SHP77 treated with DMSO at 0.1 percent for 48 hours (cell line): ENCODE measurements around the gene RNH1.
"Not testable (repeated sequence)": the region's sequence is repeated elsewhere in the genome, so short reads cannot be mapped to it uniquely, and the experiment has no call there.

Experiments
- DNase-seq: peaks from one replicate; lab custom pipeline; 2025; lab: John Stamatoyannopoulos, UW

The RNH1 gene

GRCh38 chr11:520428-521176, 13.6 kb upstream of the RNH1 start:
- DNase-seq = no peak

- DNase-seq = peak; percentile 51
Observed at GRCh38 chr11:518463-519202, 11.6 kb upstream of the RNH1 start.

- not testable (repeated sequence) for DNase-seq
Observed at GRCh38 chr11:516918-517685, 10.1 kb upstream of the RNH1 start.

- DNase-seq = no peak
Observed at GRCh38 chr11:516400-516799, 9.4 kb upstream of the RNH1 start.

- DNase-seq = no peak
Observed at GRCh38 chr11:515131-515530, 8.1 kb upstream of the RNH1 start.

GRCh38 chr11:514606-515005, 7.6 kb upstream of the RNH1 start:
- no peak for DNase-seq

GRCh38 chr11:512761-513595, 5.9 kb upstream of the RNH1 start:
- DNase-seq = no peak

GRCh38 chr11:508956-509355, 1.9 kb upstream of the RNH1 start:
- DNase-seq = no peak

- no peak for DNase-seq
Observed at GRCh38 chr11:507727-508515, 879 bp upstream of the RNH1 start.

GRCh38 chr11:506238-506994, 626 bp downstream of the RNH1 start:
- DNase-seq = peak; percentile 54

- no peak for DNase-seq
Observed at GRCh38 chr11:504994-505344, 2.1 kb downstream of the RNH1 start.

- DNase-seq = no peak
Observed at GRCh38 chr11:504053-504993, 2.7 kb downstream of the RNH1 start.

GRCh38 chr11:503179-503981, 3.7 kb downstream of the RNH1 start:
- DNase-seq = no peak

- DNase-seq = no peak
Observed at GRCh38 chr11:502288-503178, 4.5 kb downstream of the RNH1 start.

- DNase-seq = no peak
Observed at GRCh38 chr11:501683-502287, 5.3 kb downstream of the RNH1 start.

- no peak for DNase-seq
Observed at GRCh38 chr11:501001-501682, 5.9 kb downstream of the RNH1 start.
